Muscle of arm (tissue), 12 donors: ENCODE results near the gene STK11. TPM values are rescaled to one million over a fixed set of nuclear protein-coding genes. Genes with fewer than 3 reads are reported as not detected.

Experiments
- DNase-seq: peaks from one replicate; pipeline ENCODE4 v3.0.0-alpha.2; 2013
- polyA plus RNA-seq, 12 donors: library from polyadenylated mRNA; unstranded; fragments of 120-200 nt; gene quantifications; one replicate each; pipeline ENCODE4 v1.2.1, GENCODE V29; 2013; ENCODE audit not compliant: insufficient read length in 12 of 12

Gene STK11
- polyA plus RNA-seq, 12 donors: 35.8 to 56.1 (median 44.3) TPM; not detected in 1

DNA sequence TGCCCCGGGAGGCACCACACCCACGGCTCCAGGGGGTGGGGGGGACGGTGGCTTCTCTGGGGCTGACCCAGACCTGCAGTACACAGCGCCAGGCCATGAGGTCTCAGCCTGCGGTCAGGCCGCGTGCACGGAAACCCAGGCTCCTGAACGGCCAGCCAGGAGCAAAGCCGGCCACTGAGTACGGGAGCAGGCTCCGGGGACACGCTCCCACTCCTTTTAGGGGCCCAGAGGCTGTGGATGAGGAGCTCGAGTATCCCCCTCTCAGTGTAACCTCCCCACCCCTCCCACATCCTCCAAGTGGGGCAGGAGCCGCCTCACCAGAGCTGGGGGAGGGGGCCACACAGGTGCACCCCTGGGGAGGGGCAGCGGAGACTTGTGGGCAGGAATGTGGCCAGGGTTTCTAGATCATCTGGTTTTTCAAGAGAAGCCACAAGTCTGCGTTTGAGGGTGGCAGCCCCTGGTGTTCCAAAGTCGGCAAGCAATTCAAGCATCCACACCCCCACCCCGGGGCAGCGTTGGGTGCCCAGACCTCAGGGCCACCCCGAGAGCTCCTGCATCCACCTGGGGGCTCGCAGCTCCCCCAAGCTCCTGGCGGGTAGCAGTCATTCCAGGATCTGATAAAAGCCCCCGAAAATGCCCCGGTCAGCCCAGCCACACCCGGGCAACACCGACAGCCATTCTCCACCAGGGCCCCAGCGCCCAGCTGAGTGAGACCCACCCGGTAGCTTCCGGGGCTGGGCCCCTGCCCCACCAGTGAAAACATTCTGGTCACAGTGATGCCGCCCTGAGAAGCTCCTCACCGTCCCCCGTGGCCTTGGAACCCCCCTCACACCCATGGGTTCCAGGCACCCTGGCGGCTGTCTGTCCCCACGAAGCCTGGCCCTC, 37.6 kb upstream of the STK11 start:
- no peak for DNase-seq

- DNase-seq: no peak
Measured at GRCh38 chr19:1168572-1169410, 36.8 kb upstream of the STK11 start.

- no peak for DNase-seq
Measured at GRCh38 chr19:1169411-1169791, 36.2 kb upstream of the STK11 start.

DNA sequence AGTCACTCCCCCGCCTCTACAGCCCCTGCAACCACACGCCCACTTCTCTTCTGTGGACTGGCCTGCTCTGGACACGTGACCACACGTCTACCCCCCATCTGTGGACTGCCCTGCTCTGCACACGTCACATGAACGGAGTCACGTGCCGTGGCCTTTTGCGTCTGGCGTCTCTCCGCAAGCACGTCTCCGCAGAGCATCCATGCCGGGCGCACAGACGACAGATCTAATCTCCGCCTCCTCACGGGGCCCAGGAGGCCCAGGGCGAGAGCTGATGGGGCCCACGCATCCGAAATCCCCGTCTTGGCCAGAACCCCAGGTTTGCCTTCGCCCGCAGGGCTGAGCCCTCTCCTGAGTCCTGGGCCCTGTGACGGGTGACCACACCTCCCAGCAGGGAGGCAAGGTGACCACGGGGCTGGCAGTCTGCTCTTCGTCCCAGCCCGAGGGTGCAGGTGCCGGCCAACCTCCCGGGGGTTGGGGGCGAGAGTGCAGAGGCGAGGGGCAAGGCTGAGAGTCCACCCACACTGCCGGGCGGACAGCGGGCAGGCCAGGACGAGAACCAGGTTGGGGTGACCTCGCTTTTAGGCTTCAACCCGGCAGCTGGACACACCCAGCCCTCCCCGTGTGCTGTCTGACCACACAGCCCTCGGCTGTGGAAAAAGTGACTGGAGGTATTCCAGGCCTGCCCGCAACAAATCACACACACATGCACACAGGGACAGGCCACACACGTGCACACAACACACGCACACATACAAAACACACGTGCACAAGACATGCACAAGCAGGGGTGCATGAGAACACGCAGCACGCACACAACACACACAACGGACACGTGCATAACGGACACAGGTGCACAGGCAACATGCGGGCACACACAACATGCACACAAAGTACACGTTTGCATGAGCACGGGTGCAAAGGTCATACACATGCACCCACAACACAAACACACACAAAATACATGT, 35.4 kb upstream of the STK11 start:
- DNase-seq: no peak

- no peak for DNase-seq
Measured at GRCh38 chr19:1170938-1171754, 34.4 kb upstream of the STK11 start.

- no peak for DNase-seq
Measured at GRCh38 chr19:1171755-1172352, 33.7 kb upstream of the STK11 start.

DNA sequence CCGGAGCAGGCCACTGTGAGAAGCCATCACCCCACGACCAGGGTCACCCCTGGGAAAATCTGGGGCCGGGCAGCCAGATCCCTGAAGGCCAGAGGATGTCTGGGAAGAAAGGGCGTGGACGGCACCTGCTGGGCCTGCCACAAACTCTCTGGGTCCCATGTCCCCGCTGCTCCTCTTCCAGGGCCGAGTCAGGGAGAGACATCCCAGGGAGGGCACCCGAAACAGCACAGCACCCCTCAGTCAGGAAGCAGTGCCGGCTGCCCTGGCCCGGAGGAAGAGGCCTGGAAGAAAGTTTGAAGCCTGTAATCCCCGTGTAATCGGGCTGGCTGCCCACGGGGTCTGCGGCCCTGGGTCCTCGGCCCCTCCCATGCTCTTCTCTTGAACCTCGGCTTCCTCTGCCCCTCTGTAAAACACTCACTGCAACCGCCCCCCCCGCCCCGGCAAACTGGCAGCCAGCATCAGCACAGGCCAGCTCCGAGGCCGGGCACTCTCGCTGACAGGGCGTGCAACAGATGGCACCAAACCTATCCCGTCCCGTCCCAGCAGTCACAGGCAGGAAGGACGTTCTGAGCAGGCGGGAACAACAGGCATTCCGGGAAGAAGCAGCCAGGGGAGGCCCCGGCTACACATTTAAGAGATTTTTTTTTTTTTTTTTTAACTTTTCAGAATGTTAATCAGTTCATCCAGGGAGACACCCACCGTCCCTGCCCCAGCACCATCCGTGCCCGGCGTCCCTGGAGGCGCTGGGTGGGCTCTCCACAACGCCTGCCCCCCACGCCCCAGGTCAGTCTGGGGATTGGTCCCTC, 33.0 kb upstream of the STK11 start:
- no peak for DNase-seq

DNA sequence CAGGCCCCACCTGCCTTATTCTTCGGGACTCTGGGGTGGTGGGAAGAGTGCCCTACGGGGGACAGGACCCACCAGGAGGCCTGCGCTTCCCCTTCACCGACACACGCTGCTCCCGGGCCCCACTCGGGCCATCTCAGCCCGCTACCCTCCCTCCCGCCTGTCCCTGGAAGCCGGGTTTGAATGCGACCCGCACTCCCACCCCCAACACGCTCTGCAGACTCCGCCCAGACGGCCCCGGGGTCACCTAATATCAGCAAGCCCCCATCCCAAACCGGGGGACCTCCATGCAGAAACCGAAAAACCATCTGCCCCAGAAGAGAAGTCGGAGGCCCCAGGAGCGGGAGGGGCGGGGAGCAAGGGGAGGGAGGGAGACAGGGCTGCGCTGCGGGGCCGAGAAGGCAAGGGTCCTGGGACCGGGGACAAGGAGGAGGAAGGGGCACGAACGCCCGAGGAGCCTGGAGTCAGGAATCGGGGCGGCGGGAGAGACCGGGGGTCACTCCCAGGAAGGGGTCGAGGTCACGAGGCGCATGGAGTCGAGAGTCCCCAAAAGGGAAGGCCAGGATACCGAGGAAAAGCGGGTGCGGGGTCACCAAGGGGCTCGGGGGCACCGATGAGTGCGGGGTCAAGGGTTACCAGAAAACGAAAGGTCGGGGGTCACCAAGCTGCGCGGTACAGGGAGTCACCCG, 32.3 kb upstream of the STK11 start:
- no peak for DNase-seq

DNA sequence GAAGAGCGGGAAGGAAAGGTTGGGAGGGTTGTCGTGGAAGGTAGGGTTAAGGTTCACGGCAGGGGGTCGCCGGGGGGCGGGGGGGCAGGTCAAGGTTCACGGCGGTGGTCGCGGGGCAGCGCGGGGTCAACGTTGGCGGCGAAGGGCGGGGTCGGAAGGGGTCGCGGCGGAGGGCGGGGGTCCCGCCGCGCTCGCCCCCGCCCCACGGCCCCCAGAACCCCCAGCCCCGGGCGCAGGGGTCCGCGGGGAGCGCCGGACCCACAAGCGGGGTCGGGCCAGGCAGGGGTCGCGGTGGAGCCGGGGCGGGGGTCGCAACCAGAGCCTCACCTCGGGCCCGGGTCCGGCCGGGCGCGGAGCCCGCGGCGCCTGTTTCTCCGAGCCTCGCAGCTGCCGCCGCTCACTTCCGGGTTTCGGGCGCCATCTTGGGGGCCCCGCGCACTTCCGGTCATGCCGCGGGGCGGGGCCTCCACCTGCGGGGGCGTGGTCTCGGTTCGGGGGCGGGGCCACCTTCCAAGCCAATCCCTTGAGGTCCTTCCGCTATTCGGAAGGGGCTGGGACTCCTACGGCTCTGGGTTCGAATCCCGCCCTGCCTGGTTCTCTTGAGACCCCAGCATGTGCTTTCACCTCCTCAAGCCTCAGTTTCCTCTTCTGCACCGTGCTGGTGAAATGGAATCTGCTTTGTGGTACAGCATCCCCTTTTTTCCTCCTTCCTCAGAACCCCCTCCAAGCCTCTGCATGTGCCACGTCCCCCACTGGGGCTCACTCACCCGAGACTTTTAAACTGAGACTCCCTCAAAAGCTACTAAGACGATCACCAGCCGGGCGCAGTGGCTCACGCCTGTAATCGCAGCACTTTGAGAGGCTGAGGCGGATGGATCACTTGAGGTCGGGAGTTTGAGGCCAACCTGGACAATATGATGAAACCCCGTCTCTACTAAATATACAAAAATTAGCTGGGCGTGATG, 31.5 kb upstream of the STK11 start, which contains the start of gene SBNO2:
Gene SBNO2, minus strand, starts transcription at position 424 of the 965 bp plus-strand sequence. CDS start 19,992 bp downstream, outside the sequence.
- DNase-seq: peak; percentile 82

- DNase-seq: no peak
Measured at GRCh38 chr19:1177322-1178114, 28.1 kb upstream of the STK11 start.

DNA sequence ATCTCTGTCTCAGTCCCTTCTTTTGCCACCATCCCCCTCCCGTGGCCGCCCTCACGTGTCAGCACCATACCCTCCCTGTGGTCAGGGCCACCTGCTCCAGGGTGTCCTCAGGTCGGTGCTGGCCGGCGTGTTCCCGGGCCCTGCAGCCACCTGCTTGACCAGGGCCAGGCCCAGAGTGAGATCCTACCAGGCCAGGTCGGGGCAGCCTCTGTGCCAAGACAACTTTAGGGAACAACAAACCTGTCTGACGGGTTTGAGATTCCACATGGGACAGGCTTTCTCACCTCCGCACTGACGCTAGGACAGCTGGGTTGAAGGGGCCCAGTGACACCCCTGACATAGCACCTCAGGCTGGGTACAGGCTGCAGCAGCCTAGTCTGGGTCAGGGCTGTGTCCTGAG, 24.0 kb upstream of the STK11 start:
- DNase-seq: no peak

- DNase-seq: no peak
Measured at GRCh38 chr19:1182068-1182467, 23.5 kb upstream of the STK11 start.

- no peak for DNase-seq
Measured at GRCh38 chr19:1182727-1183126, 22.9 kb upstream of the STK11 start.

DNA sequence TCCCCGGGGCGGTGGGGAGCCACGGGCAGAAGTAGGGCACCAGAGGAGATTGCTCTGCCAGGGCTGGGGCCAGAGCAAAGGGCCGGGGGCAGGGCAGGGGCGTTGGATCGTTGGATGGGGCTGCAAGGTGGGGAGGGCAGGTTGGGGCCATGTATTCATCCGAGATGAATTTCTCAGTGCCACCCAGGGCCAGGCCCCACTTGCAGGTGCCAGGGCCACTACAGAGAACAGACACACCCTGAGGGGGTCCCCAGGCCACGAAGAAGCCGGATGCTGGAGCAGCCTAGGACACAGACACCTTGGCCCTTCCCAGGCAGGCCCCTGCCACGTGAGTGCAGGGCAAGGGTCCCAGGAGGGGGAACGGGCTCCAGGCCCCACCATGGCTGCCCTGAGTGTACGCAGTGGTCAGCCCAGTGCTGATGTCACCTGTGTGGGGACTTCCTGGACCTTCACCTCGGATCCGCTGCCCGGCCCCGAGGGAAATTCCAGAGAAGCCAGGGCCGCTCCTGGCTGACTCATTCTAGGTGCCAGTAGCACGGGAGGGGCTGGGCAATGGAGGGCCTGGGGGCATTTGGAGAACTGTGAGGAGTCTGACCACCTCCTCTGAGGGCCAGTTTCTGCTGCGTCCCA, 21.9 kb upstream of the STK11 start:
- DNase-seq: no peak

DNA sequence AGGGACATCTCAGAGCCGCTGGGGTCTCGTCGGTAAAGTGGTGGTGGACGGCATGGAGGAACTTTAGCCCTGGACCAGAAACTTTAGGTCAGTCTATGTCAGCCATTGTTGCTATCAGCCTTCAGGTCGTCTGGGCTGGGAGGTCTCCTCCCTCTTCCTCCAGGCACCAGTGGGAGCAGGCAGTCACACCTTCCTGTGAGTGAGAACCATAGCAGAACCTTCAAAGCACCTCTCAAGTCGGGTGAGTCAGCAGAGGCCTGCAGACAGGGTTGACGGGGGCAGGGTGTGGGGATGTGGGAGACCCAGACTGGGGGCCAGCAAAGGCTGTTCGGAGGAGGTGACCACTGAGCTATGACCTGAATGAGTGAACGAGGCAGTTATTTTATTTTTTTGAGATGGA, 16.2 kb upstream of the STK11 start:
- DNase-seq: no peak

GRCh38 chr19:1199531-1199930, 6.0 kb upstream of the STK11 start:
- no peak for DNase-seq
